ENCODE measurements around the gene CCDC172.

Gene CCDC172

DNA sequence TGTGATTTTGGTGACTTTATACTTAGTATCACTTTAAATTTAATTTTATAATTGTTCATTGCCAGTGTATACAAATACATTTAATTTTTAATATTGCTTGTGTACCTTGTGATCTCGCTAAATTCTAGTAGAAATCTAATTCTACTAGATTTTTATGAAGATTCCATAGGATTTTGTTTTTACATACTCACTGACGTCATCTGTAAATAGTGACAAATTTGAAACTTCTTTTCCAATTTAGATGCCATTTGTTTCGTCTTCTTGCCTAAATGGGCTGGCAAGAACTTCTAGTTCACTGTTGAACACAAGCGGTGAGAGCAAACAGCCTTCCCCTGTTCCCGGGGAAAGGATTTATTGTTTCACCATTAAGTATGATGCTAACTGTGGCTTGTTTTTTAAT, 86.1 kb downstream of the CCDC172 start:
- no peak overlapping the region for H3K4me3 Mint-ChIP-seq
- no peaks in the 10 kb centered on the region for H3K36me3 Mint-ChIP-seq (ENCODE audit: insufficient read depth)
- ATAC-seq (replicated peaks; ENCODE audit: extremely low read depth, poor library complexity, severe bottlenecking) (no peak), DNase-seq (ENCODE audit: low spot score in 2 of 2) (no peak)
- H3K27ac Mint-ChIP-seq (ENCODE audit: low read depth), result no peak overlapping the region
- peaks cover 6% of the 10 kb centered on the region for H3K9me3 Mint-ChIP-seq
- no peaks in the 10 kb centered on the region for H3K27me3 Mint-ChIP-seq
- no peaks in the 10 kb centered on the region for H3K4me1 Mint-ChIP-seq

DNA sequence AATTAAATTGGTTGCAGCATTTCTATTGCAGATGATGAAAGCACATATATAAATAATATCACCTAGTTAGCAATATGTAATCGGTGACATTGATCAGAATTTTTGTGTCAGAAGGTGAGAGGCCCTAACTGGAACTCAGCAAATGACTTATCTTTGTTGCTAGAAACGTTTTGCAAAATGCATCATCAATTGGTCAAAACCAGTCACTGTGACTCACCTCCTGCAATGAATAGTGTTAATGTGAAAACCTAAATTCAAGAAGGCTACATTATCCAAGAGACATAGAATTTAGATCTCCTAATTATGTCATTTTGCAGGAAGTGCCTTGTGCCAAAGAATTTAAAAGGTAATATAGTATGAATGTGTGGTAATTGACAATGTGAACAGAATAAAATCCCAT, 93.6 kb downstream of the CCDC172 start:
- Mint-ChIP-seq H3K27me3 (no peaks in the 10 kb centered on the region), H3K4me1 (no peaks in the 10 kb centered on the region), H3K4me3 (no peak overlapping the region), H3K36me3 (ENCODE audit: insufficient read depth) (no peaks in the 10 kb centered on the region), H3K9me3 (no peaks in the 10 kb centered on the region), H3K27ac (ENCODE audit: low read depth) (no peak overlapping the region)
- ATAC-seq (replicated peaks; ENCODE audit: extremely low read depth, poor library complexity, severe bottlenecking), result no peak
- no peak for DNase-seq (ENCODE audit: low spot score in 2 of 2)

GRCh38 chr10:116418389-116418788, 94.1 kb downstream of the CCDC172 start:
- Mint-ChIP-seq H3K9me3 (no peaks in the 10 kb centered on the region), H3K27ac (ENCODE audit: low read depth) (no peak overlapping the region)
- ATAC-seq (replicated peaks; ENCODE audit: extremely low read depth, poor library complexity, severe bottlenecking), result no peak

GRCh38 chr10:116421815-116422214, 97.6 kb downstream of the CCDC172 start:
- Mint-ChIP-seq H3K4me3 (no peak overlapping the region), H3K9me3 (peaks cover 8% of the 10 kb centered on the region), H3K27me3 (no peaks in the 10 kb centered on the region), H3K27ac (ENCODE audit: low read depth) (no peak overlapping the region), H3K4me1 (no peaks in the 10 kb centered on the region), H3K36me3 (ENCODE audit: insufficient read depth) (no peaks in the 10 kb centered on the region)
- DNase-seq (ENCODE audit: low spot score in 2 of 2), result no peak
- no peak for ATAC-seq (replicated peaks; ENCODE audit: extremely low read depth, poor library complexity, severe bottlenecking)

More at GRCh38 chr10:116418389-116418788, 94.1 kb downstream of the CCDC172 start:
- H3K4me1 Mint-ChIP-seq, result no peaks in the 10 kb centered on the region
- H3K27me3 Mint-ChIP-seq, result no peaks in the 10 kb centered on the region
- H3K4me3 Mint-ChIP-seq, result no peak overlapping the region
- no peak for DNase-seq (ENCODE audit: low spot score in 2 of 2)
- no peaks in the 10 kb centered on the region for H3K36me3 Mint-ChIP-seq (ENCODE audit: insufficient read depth)

- Mint-ChIP-seq H3K36me3 (ENCODE audit: insufficient read depth) (no peaks in the 10 kb centered on the region), H3K4me3 (no peak within 1 kb of the TSS), H3K4me1 (no peaks in the 10 kb centered on the region), H3K9me3 (peaks cover 8% of the 10 kb centered on the region), H3K27ac (ENCODE audit: low read depth) (no peak within 1 kb of the TSS), H3K27me3 (no peaks in the 10 kb centered on the region)
- ATAC-seq (replicated peaks; ENCODE audit: extremely low read depth, poor library complexity, severe bottlenecking) (no peak), DNase-seq (ENCODE audit: low spot score in 2 of 2) (no peak)
Measured at GRCh38 chr10:116427671-116428070, 103.4 kb downstream of the CCDC172 start, which contains the start of gene PNLIPRP3. PNLIPRP3 (plus strand) TSS chr10:116427847; CDS start chr10:116428013, 166 bp downstream.

DNA sequence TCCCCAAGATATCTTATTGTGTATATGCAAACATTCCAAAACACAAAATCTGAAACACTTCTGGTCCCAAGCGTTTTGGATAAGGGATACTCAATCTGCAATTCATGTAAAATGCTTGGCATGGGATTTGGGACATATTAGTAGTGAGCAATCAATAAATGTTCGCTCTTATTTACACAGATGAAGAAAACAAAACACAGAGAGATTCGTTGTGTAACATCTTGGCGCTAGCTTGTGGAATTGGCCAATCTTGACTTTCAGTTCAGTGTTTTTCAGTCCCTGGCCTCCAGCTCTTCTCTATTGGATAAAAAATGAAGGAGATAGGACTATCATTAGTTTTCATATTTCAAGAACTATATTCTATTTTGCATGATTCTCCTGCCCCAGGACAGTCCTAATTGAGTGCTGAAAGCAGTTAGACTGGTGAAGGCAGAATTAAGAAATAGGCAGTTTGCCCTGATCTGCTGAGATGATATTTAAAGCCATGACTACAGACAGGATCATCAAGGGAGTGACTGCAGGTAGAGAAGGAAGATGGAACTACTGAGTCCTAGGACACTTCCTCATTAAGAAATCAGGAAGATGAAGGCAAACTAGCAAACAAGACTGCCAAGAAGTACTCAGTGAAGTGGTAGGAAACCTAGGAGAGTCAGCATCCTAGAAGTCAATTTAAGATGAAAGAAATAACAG, 105.2 kb downstream of the CCDC172 start:
- Mint-ChIP-seq H3K27me3 (no peaks in the 10 kb centered on the region), H3K4me3 (no peak overlapping the region), H3K36me3 (ENCODE audit: insufficient read depth) (no peaks in the 10 kb centered on the region), H3K9me3 (peaks cover 8% of the 10 kb centered on the region), H3K4me1 (no peaks in the 10 kb centered on the region), H3K27ac (ENCODE audit: low read depth) (no peak overlapping the region)
- ATAC-seq (replicated peaks; ENCODE audit: extremely low read depth, poor library complexity, severe bottlenecking), result no peak
- DNase-seq (ENCODE audit: low spot score in 2 of 2), result no peak
